IMR-90 (cell line): ENCODE measurements around the gene CTPS2.

Experiments
- CEBPB ChIP-seq: IDR thresholded peaks from 2 replicates; pipeline ENCODE4 v1.6.1; 2012; ENCODE audit warnings: low read depth, low read length, improper control_type of control experiment
- CHD1 ChIP-seq: IDR thresholded peaks from 2 replicates; pipeline ENCODE4 v1.6.1; 2012; ENCODE audit warnings: low read depth, low read length, improper control_type of control experiment
- FOS ChIP-seq: fragments of 150-350 bp; IDR thresholded peaks from 2 replicates; pipeline ENCODE4 v1.6.1; 2016; ENCODE audit warnings: low read depth, low read length
- MAFK ChIP-seq: IDR thresholded peaks from 2 replicates; pipeline ENCODE4 v1.6.1; 2012; ENCODE audit warnings: low read depth, low read length, improper control_type of control experiment
- MAZ ChIP-seq: IDR thresholded peaks from 2 replicates; pipeline ENCODE4 v1.6.1; 2012; ENCODE audit warnings: low read depth, mild to moderate bottlenecking, low read length, improper control_type of control experiment, moderate library complexity, borderline replicate concordance
- MXI1 ChIP-seq: IDR thresholded peaks from 2 replicates; pipeline ENCODE4 v1.6.1; 2012; ENCODE audit warnings: low read depth, mild to moderate bottlenecking, low read length, moderate library complexity, borderline replicate concordance
- POLR2A ChIP-seq: IDR thresholded peaks from 2 replicates; pipeline ENCODE4 v1.6.1; 2012; ENCODE audit warnings: mild to moderate bottlenecking, low read depth, low read length
- RAD21 ChIP-seq: IDR thresholded peaks from 2 replicates; pipeline ENCODE4 v1.6.1; 2012; ENCODE audit warnings: low read length, improper control_type of control experiment
- RFX5 ChIP-seq: IDR thresholded peaks from 2 replicates; pipeline ENCODE4 v1.8.0; 2012; ENCODE audit warnings: low read depth, mild to moderate bottlenecking, low read length, moderate library complexity
- SMC3 ChIP-seq: fragments of 150-350 bp; IDR thresholded peaks from 2 replicates; pipeline ENCODE4 v1.6.1; 2016; ENCODE audit warnings: low read depth, mild to moderate bottlenecking, antibody characterized with exemption, low read length, moderate library complexity
- TF ChIP-seq, protein P1 (sequence below): conservative IDR thresholded peaks from 2 replicates; pipeline ENCODE4 v1.5.1; 2012; ENCODE audit warnings: mild to moderate bottlenecking, low read depth, low read length, improper control_type of control experiment
- TF ChIP-seq, protein P2 (sequence below): fragments of 150-350 bp; IDR thresholded peaks from 2 replicates; pipeline ENCODE4 v1.6.1; 2017; ENCODE audit warnings: mild to moderate bottlenecking, antibody characterized with exemption, low read length, low read depth

DNA sequence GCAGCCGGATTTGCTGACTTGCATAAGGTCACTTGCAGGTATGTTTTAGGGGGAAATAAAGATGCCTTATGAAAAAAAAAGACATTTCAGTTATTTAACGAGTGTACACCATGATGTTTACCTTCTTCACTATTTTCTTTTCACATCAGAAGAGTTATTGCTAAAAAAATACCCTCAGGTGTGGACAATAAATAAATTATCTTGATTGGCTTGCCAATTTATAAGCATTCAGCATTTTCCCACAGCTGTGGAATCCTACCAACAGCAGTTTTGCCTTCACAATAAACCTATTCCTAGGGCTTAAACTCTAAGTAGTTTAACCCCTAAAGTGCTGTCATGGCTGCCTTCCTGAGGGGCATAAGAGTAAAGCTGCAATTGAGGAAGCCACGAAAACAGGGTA lies 145.9 kb downstream of the CTPS2 start:
- TF ChIP-seq POLR2A (no peak), FOS (no peak), MAFK (no peak), CEBPB (no peak), SMC3 (no peak), CHD1 (no peak), RFX5 (no peak), MXI1 (no peak), MAZ (no peak), RAD21 (no peak)
- TF ChIP-seq, protein P1, sequence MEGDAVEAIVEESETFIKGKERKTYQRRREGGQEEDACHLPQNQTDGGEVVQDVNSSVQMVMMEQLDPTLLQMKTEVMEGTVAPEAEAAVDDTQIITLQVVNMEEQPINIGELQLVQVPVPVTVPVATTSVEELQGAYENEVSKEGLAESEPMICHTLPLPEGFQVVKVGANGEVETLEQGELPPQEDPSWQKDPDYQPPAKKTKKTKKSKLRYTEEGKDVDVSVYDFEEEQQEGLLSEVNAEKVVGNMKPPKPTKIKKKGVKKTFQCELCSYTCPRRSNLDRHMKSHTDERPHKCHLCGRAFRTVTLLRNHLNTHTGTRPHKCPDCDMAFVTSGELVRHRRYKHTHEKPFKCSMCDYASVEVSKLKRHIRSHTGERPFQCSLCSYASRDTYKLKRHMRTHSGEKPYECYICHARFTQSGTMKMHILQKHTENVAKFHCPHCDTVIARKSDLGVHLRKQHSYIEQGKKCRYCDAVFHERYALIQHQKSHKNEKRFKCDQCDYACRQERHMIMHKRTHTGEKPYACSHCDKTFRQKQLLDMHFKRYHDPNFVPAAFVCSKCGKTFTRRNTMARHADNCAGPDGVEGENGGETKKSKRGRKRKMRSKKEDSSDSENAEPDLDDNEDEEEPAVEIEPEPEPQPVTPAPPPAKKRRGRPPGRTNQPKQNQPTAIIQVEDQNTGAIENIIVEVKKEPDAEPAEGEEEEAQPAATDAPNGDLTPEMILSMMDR, result no peak
- TF ChIP-seq, protein P2, sequence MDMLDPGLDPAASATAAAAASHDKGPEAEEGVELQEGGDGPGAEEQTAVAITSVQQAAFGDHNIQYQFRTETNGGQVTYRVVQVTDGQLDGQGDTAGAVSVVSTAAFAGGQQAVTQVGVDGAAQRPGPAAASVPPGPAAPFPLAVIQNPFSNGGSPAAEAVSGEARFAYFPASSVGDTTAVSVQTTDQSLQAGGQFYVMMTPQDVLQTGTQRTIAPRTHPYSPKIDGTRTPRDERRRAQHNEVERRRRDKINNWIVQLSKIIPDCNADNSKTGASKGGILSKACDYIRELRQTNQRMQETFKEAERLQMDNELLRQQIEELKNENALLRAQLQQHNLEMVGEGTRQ, result no peak
